Ishikawa (cell line): Measurements from ENCODE around the gene HOXB6.

Experiments
- CEBPB ChIP-seq: IDR thresholded peaks from 2 replicates; pipeline ENCODE4 v1.6.1; 2012
- CREB1 ChIP-seq: IDR thresholded peaks from 2 replicates; pipeline ENCODE4 v1.6.1; 2012; ENCODE audit warnings: low read depth
- EGR1 ChIP-seq: IDR thresholded peaks from 2 replicates; pipeline ENCODE4 v1.6.1; 2012
- EP300 ChIP-seq: IDR thresholded peaks from 2 replicates; pipeline ENCODE4 v1.6.1; 2012; ENCODE audit warnings: borderline replicate concordance
- FOXM1 ChIP-seq: IDR thresholded peaks from 2 replicates; pipeline ENCODE4 v1.6.1; 2012; ENCODE audit warnings: low read depth, borderline replicate concordance
- MAX ChIP-seq: IDR thresholded peaks from 2 replicates; pipeline ENCODE4 v1.6.1; 2012
- NFIC ChIP-seq: IDR thresholded peaks from 2 replicates; pipeline ENCODE4 v1.6.1; 2012
- RAD21 ChIP-seq: IDR thresholded peaks from 2 replicates; pipeline ENCODE4 v1.6.1; 2012; ENCODE audit warnings: low read depth
- REST ChIP-seq: IDR thresholded peaks from 2 replicates; pipeline ENCODE4 v1.6.1; 2012; ENCODE audit warnings: low read depth, mild to moderate bottlenecking
- TAF1 ChIP-seq: IDR thresholded peaks from 2 replicates; pipeline ENCODE4 v1.6.1; 2012; ENCODE audit warnings: low read depth, mild to moderate bottlenecking
- TCF12 ChIP-seq: IDR thresholded peaks from 2 replicates; pipeline ENCODE4 v1.6.1; 2012; ENCODE audit warnings: low read depth
- TEAD4 ChIP-seq: IDR thresholded peaks from 2 replicates; pipeline ENCODE4 v1.6.1; 2012
- USF1 ChIP-seq: IDR thresholded peaks from 2 replicates; pipeline ENCODE4 v1.6.1; 2012
- YY1 ChIP-seq: IDR thresholded peaks from 2 replicates; pipeline ENCODE4 v1.6.1; 2012; ENCODE audit warnings: low read depth
- ZBTB7A ChIP-seq: IDR thresholded peaks from 2 replicates; pipeline ENCODE4 v1.6.1; 2012; ENCODE audit warnings: low read depth

The HOXB6 gene

GRCh38 chr17:48569674-48570324 lies 35.0 kb downstream of the HOXB6 start:
- TF ChIP-seq TAF1, result no peak
- TF ChIP-seq EGR1, result no peak
- no peak for TF ChIP-seq REST
- TF ChIP-seq CREB1, result no peak
- TF ChIP-seq USF1, result no peak
- TF ChIP-seq EP300, result no peak
- TF ChIP-seq CEBPB, result no peak
- no peak for TF ChIP-seq TEAD4
- no peak for TF ChIP-seq TCF12
- TF ChIP-seq NFIC, result no peak
- TF ChIP-seq RAD21, result no peak
- no peak for TF ChIP-seq FOXM1
- TF ChIP-seq ZBTB7A, result no peak
- TF ChIP-seq MAX, result no peak
- no peak for TF ChIP-seq YY1

GRCh38 chr17:48569240-48569582 lies 35.6 kb downstream of the HOXB6 start:
- TF ChIP-seq ZBTB7A (no peak), MAX (no peak), NFIC (no peak), RAD21 (no peak), REST (no peak), USF1 (no peak), TCF12 (no peak), YY1 (no peak), TEAD4 (no peak), EP300 (no peak)

GRCh38 chr17:48568499-48569239 lies 36.1 kb downstream of the HOXB6 start:
- TF ChIP-seq TEAD4 (no peak), TCF12 (peak; percentile 26; the same call in 1 of the 2 replicates), TAF1 (no peak), EGR1 (no peak), NFIC (no peak), USF1 (peak; percentile 64), EP300 (peak; percentile 20; the same call in 1 of the 2 replicates)

- no peak for TF ChIP-seq REST
- TF ChIP-seq USF1, result no peak
- no peak for TF ChIP-seq TCF12
- TF ChIP-seq TAF1, result no peak
- TF ChIP-seq YY1, result no peak
Observed at GRCh38 chr17:48567646-48568354, 37.0 kb downstream of the HOXB6 start.
